Activated CD4-positive, alpha-beta T cell treated with anti-CD3 and anti-CD28 coated beads, Interleukin-2, amount 50 U/mL, for 1 hour (primary cell): ENCODE data around the gene NCK2.
"Not testable (repeated sequence)": the region's sequence is repeated elsewhere in the genome, so short reads cannot be mapped to it uniquely, and the experiment has no call there.

Experiments used
- DNase-seq: peaks from one replicate; pipeline ENCODE4 v3.0.0-alpha.2; 2020

The NCK2 gene

GRCh38 chr2:105737980-105738657, 6.6 kb upstream of the NCK2 start:
- DNase-seq = no peak

DNA sequence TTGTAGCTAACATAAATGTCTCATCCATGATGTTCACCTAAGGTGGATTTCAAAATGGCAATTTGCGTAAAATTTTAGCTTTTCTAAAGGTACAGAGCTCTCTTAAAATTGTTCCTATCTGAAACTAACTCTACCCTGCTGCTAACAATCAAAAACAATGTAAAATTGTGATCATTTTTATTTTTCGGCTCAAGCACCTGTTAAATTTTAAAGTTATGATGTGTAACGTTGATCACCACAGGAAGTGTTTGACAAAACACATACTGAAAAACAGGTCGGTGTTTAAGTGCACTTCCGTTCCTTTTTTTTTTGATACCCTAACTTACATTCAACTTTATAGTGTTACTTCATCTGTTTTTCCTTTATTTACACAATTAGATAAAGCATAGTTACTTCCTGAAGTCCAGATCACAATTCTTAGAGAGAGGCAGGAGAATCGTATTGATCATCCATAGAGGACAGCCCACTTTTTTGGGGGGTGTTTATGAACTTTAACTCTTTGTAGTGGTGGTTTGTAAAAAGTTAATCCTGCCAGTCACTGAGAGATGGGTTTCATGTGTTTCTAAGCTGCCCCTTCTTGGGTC, 6.0 kb upstream of the NCK2 start:
- DNase-seq = no peak

GRCh38 chr2:105739426-105739825, 5.3 kb upstream of the NCK2 start:
- no peak for DNase-seq

DNA sequence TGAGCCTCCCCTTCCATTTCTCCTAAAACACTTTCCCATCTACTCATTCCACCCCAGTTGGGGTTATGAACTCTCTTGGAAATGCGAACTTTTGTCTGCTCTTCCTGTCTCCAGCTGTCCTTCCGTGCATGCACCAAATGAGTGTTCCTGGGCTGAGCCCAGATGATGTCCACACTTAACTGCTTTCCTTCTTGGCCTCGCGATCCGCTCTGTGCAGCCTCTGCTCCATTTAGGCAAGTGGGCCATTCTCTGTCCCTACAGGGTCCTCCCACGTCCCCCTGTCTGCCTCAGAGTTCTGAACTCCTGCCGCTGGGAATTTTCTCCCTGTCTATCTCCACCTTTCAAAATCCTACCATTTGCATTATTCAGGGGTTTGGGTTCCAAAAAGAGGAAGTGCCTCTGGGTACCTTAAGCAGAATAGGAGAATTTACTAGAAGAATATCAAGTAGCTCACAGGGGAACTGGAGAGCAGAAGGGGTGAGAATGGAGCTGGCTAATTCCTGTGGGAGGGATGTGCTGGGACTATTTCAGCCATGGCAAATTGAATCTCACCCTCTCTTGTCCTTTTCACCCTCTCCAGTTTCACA, 4.7 kb upstream of the NCK2 start:
- no peak for DNase-seq

- no peak for DNase-seq
These were observed 3.5 kb upstream of the NCK2 start for GRCh38 chr2:105741174-105741573.

DNA sequence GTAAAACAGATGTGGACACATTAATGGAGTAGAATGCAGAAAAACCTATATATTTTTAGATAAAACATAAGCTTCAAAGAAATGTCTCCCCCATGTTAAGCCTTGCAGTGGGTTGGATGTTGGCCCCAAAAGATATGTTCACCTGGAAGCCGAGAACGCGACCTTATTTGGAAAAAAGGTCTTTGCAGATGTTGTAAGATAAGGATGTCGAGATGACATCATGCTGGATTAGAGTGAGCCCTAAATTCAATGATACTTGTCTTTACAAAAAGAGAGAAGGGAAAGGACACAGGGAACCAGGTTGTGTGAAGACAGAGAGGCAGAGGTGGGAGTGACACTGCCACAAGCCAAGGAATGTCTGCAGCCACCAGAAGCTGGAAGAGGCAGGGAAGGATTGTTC, 3.1 kb upstream of the NCK2 start:
- no peak for DNase-seq

DNA sequence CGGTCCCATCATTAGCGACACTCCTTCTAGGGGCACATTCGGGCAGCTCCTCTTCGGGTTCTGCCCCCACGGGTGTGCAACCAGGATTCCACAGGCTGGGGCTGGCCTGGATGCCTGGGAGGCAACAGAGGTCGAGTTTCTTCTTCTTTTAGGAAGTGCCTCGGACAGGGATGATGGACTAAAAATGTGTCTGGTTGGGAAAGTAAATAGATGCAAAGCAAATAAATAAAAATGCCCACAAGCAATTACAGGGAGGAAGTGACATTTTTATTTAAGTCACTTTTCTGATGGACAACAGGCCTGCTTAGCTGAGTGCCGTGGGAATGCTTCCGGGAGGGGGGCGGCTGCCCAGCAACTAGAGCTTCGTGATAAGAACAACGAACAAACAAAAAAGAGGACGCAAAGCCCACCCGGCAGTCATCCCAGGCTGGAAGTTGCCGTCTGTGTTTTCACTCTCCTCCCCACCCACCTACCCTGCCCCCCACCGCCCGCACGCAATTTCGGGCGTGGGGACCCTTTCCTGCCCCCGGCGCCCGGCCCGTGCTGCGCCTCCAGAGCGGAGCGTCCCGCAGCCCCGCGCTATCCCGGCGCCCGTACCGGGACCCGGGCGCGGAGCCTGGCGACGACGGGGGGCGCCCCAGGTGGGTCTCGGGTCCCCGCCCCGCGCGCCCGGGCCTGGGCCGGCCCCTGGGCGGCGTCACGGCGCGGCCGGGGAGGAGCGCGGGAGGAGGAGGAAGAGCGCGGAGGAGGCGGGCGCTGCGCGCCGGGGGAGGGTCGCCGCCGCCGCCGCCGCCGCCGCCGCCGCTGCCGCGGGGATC, 412 bp upstream of the NCK2 start:
- peak; percentile 62 for DNase-seq

DNA sequence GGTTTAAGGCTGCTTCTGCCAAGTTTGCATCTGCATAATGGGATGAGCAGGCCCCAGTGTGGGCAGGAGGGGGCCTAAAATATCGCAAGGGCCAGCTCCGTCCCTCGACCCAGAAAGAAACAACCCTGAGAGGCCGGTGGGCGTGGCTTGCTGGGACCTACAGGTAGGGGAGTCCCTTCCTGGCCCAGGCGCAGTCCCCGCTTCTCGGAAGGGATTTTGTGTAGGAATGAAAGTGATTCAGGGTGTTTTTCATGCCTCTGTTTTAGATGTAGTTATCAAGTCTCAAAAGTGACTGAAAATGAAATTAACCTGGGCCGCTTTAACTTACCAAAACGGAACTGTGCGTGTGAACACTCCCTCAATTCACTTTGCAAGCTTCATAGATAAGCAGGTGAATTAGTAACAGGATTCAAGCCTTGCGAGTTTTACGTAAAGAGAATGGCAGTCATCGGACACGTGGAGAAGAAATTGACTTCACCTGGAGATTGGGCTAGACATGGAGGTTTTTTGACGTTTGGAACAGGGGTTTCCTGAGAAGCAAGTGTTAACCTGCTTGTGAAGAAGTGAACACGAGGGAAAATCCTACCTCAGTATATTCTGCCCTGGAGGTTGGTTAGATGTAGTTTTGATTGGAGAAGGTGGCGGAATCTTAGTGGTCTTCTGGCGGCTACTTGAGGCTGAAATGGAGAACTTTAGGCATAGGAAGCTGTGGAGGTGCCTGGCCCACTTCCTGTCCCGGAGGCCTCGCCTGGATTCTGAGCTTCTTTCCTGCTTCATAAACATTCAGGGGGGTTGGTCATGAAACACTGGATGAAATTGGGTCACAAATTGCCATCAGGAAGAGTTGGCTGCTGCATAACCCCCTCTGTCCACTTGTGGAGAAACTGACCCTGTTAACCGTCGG, 1.7 kb downstream of the NCK2 start:
- peak; percentile 76 for DNase-seq

DNA sequence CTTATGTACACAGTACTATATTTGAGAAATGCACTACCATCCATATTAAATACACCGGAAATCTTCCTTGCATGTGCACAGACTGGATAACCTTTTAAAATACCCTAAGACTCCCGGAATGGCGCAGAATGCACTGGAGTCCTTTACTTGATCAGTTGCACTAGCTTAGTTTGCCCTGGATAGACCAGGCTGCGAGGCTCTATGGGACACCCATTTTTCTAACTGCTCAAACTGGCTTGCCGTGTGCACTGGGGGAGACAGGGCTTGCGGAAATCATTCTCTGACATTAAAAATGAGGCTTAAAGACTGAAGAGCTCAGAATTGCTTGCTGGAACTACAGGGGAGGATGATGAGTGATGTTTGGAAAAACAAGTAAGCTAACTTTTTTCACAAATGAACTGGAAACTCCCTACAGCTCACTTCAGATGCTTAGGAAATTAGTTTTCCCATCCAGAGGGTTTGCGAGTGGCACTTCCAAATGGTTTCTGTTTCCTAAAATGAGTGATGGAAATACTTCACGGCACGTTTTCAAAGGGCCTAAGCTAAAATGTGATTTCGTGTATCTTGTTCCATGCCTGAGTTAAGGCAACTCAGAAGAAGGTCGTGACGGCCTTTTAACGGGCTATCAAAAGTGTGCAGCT, 2.7 kb downstream of the NCK2 start:
- DNase-seq = no peak

DNA sequence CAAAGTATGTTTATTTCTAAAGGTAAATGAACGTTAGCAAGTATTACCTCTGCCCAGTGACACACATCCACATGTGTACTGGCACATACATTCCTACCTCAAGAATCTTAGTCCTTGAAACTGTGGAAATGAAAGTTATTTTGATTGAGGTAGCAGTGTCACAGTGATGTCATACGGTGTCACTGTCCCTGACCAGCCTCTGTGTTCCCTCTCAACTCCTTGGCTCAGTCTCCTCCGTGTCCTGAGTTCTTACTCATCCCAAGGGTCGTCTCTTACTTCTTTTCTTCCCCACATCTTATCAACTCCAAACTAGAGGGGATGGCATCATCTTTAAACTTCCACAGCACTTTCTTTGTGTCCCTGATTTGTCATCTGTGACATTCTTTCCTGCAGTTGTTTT, 3.3 kb downstream of the NCK2 start:
- no peak for DNase-seq

GRCh38 chr2:105748566-105748965, 3.9 kb downstream of the NCK2 start:
- no peak for DNase-seq

- DNase-seq = peak; percentile 48
These were observed 5.1 kb downstream of the NCK2 start for GRCh38 chr2:105749583-105750400.

- no peak for DNase-seq
These were observed 6.0 kb downstream of the NCK2 start for GRCh38 chr2:105750735-105751134.

- DNase-seq = no peak
These were observed 6.6 kb downstream of the NCK2 start for GRCh38 chr2:105751272-105751671.

DNA sequence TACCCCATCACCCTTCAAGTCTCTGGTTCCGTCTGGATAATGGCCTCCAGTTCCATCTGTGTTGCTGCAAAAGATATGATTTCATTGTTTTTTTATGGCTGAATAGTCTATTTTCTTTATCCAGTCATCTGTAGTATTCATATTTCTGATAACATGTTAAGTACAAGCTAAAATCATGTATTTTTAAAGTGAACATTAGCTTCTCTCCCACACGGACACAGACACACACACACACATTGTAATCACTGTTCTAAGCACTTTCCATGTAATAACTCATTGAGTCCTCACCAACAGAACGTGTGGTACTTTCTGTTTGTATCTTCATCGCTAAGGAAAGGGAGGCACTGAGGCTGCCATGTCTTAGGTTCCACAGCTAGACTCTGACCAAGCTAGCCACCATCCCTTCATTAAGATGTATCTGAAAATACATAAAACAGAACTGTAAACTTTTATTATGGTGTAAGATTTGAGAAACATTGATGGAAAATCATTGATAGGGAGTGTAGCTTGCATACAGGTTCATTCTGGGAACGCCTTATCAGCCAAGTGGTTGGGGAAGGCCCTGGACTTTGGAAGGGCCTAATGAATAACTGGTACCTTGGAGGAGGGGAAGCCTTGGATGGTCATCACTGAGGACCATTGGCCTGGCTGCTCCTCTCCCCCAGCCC, 8.1 kb downstream of the NCK2 start:
- no peak for DNase-seq

GRCh38 chr2:105753380-105753779, 8.7 kb downstream of the NCK2 start:
- no peak for DNase-seq

DNA sequence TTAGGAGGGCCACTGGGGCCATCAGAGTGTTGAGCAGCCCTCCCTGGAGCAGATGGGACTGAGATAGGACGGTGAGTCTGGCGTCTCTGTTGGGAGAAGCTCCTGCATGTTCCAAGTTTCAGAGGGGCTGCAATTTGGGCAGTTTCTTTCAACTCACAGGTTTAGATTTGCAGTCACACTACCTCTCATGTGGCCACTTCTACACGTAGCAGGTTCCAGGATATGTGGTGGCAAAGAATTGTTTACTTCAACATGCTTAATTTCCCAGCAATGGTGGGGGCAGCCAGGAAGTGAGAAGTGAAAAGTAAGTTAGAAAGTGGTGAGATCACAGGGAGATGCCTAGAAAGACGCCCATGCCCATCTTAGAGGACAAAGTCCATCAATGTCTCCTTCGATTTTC, 9.3 kb downstream of the NCK2 start:
- DNase-seq = peak; percentile 30

DNA sequence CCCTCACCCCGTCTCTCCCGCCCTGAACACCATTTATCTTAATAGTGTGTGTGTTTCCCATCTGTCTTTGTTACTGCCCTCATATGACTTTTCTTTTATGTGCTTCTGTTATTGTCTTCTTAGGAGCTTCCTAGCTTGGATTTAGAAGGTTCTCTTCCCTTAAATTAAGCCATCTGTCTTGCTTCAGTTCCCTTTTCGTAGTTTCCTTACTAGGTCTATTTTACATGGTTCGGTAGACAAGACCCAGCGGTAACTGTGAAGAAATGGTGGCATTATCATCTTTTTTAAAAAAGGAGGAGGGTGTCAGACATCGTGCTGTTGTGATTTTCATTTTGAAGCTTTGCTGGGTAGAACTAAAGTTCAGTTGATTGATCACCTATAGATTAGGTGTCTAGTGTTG, 10.3 kb downstream of the NCK2 start:
- DNase-seq = no peak

DNA sequence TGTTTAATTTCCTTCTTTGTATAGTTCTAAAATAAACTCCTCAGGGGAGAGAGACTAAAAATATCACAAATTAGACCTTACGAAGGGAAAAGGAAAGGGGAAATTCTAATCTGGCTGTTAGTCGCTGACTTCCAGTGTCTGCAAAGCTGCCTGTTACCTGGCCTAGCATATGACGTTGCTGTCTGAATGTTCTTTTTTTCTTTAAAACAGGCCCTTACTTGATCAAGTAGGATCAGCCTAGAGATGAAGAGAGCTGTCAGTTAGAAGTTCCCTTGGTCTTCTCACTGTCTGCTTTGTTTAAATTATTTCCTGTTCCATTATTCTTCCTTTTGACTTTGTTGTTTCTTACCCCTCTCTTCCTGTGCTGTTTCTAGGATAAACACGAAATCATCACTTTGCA, 11.2 kb downstream of the NCK2 start:
- DNase-seq = no peak

- no peak for DNase-seq
These were observed 11.7 kb downstream of the NCK2 start for GRCh38 chr2:105756435-105756834.

GRCh38 chr2:105756865-105757264, 12.2 kb downstream of the NCK2 start:
- DNase-seq = not testable (repeated sequence)
